AML-193 (cell line): Measurements from ENCODE around the gene SMYD3.
A peak's percentile ranks its signal among the peaks of the same experiment; 100 is the strongest.

Experiments
- DNase-seq, 2 experiments: peaks; one replicate each; lab custom pipeline; 2025; lab: John Stamatoyannopoulos, UW

SMYD3 gene

DNA sequence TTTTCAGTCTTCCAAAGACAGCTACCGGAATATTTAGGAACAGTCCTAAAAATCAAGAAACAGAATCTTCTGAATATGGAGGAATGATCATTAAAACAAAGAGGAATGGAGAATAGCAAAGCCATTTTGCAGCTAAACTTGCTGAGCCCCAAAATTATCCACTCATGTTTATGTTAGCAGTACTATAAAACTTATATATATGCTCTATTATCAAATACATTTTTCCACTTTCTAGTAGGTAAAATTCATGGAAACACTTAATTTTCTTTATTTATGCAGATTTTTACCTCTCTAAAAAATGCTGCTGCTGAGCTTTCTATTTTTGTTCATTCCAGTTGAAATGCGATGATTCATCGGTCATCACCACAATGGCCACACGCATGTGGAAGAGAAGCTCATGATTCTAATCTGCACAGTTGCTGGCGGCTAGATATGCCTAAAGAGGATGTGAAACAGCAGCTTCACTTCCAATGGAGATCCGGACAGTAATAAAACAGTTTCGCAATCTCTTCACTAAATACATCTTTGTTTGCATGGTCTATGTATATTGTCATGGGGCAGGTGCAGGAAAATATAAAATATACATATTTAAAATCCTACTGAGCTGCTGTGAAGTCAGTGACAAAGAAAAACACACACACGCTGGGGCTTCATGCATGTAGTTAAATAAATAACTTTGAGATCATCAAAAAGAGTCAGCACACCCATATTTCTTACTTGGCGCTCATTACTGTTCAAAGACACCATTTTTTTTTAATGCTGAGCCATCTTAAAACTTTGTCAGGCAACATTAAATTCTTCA, 292.2 kb downstream of the SMYD3 start:
- DNase-seq, result peak; percentile 91 to 94

DNA sequence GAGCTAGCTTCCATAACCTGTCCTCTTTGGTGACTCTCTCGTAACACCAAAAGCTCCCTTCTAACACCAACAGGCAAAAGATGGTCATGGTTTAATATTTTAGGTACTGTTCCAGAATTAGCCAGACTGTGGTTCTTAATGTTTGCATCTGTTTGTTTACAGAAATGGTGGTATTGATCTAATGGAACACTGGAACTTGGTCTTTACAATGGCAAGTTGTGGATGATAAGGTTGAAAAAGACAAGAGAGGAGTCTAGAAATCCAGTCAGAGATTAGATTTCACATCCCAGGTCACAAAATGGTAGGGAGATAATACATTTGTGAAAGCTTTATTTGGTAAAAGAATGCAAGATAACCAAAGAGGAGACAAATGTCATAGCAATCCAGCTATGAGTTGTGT, 293.1 kb downstream of the SMYD3 start:
- no peak for DNase-seq

DNA sequence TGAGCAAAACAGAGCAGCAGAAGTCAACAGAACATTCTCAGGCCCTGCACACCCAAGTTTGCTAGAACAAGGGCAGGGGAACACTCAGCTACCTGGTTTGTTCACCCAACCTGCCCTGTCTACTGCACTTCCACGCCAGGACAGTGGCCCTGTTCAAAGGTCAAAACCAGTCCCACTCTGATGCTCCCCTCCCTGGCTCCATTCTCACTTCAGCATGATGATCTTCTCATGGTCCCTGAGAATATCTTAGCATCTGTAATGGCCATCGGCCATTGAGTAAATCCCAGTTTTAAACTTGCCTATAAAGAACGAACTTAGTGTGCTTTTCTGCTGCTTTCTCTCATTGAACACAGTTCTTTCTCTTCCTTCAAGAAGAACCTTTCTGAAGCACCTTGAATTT, 293.6 kb downstream of the SMYD3 start:
- no peak for DNase-seq

DNA sequence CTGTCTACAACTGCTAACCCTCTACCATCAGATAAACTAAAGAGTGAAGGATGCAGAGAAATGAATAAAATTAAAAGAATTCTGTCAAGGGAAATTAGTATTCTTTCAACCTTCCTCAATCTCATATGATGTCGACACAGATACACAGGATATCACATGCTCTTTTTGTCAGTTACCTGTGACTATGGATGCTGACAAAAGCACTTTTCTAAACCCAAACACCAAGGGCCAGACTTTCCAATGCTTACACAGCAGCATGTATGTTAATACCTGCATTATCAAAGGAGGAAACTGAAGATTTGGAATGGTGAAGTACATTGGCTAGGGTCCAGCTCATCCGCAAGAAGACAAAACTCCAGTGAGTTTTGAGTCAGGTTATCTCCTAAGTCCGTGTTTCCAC, 294.0 kb downstream of the SMYD3 start:
- DNase-seq, result no peak

DNA sequence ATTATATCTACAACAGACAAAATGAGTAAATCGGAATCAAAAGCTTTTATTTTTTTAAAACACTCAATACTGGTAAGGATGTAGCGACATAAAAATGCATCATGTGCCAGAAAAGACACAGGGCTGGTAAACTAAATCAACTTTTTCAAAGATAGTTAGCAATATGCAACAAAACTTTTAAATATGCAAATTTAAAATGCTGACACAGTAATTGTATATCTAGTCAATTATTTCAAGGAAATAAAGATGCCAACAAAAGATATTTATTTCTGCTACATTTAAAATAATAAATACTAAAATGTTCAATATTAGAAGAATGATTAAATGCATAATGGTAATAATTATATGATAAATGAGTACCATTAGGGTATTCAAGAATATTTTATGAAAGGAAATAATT, 295.1 kb downstream of the SMYD3 start:
- no peak for DNase-seq

DNA sequence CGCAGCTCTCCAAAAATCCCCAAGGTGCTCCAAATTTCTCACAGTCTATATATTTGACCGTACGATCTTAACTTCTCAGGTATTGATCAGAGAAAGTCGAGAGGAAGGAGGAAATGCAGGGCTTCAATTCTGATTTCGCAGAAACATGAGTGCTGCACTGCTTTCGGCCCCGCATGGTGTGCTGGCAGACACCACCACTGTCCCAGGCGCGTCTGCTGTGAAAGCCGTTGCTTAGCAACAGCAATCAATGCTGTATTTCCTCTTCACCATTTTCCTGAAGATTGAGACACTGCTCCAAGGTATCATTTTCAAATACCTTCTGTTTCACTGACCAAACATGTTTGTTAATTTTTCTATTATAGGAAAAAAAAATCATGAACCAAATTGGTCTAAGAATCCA, 296.3 kb downstream of the SMYD3 start:
- DNase-seq, result no peak

DNA sequence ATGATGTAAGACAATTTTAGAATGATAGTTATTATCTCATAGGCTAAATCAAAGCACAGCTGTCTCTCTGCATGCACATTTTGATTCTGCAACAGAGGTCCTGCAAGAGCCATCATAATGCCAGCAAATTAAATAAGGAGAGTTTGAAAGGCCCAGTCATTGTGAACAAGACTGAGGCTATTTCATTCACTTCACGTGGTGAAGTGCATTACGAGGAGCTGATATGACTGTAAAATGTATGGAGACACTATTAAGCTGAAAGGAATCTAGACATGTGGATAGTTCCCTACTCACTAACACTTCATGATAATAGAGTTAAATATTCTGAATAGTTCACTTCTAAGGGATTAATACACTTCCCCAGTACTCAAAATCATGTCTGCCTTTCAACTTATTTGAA, 299.0 kb downstream of the SMYD3 start:
- no peak for DNase-seq

DNA sequence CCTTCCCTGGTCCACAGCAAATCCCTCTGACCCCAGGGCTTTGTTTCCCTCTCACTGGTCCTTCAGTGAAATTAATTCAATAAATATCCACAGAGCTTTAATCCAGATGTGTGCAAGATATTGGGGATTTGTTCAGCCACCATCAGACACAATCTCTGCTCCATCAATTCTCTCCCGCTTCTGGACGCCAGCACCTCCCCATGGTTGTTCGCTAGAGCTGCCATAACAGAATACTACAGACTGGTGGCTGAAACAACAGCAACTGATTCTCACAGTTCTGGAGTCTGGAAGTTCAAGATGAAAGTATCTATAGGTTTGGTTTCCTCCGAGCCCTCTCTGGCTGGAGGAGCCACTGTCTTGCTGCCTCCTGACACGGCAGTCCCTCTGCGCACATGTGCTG, 303.9 kb downstream of the SMYD3 start:
- DNase-seq, result no peak

DNA sequence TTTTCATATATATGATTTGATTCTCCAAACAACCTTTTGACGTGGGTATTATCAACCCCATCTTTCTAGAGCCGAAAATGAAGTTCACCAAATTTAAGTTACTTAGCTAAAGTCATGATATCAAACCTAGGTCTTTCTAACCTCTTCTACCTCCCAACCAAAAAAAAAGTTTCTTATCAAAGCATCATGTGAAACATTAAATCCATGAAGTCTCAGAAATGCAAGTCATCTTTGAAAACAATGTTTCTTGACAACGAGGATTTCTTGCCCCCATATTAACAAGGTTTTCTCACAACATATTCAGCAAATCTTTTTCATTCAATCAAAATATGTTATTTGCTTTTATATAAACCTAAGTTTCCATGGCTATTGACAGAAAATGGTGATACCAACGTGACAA, 306.3 kb downstream of the SMYD3 start:
- DNase-seq, result no peak

DNA sequence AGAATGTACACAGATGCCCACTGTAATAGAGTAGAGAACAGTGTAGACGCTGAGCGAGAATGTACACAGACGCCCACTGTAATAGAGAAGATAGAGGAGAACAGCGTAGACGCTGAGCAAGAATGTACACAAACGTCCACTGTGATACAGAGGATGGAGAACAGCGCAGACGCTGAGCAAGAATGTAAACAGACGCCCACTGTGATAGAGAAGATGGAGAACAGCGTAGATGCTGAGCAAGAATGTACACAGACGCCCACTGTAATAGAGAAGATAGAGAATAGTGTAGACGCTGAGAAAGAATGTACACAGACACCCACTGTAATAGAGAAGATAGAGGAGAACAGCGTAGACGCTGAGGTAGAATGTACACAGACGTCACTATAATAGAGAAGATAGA, 306.9 kb downstream of the SMYD3 start:
- no peak for DNase-seq

DNA sequence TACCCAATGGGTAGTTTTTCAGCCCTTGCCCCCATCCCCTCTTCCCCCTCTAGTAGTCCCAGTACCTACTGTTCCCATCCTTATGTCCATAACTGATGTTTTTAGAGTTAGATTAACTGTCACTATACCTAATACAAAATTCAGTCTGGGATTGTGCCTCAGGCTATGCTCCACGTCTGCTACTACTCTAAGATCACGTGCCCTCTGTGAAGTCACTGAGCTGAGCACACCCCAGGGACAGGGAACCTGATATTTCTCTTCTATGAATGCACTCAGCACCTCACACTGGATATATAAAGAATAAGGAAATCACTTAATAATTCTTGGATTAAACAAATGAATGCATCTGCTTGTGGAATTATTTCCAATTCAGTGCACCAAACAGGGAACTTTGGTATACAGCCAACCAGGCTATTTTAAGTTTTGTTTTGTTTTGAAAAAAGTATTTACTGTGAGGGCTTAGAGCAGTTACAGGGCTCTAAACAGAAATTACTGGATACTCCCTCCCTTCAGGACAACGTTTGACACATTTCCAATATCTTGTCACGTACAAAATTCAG, 307.9 kb downstream of the SMYD3 start:
- DNase-seq, result no peak

DNA sequence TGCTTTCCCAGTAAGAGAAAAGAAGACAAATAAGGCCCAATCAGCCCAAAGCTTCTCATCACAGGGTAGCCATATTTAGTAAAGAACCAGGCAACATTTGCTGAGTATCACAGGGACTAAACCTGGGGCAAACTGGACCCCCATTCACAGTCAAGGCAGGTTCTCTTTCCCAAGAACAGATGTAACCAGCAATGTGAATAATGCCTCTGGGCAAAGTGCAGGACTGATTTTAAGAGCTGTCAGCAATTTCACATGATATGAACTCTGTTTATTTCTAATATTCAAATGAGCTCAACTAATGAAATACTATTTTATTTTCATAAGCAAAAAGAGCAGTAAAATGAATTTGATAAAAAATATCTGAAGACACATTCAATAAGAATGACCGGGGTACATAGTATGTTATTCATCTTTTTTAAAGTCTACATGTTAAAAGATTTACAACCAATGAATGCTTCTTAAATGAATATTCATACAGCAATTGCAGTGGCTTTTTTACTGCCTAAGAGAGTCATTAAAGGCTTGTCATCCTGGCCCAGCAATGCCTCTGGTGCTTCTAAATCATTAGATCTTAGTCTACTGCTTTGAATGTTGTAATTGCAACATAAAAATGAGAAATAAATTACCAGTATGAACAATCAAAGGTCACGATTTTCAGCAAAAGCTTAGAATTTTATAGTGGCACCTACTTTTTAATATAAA, 308.8 kb downstream of the SMYD3 start:
- DNase-seq, result no peak

DNA sequence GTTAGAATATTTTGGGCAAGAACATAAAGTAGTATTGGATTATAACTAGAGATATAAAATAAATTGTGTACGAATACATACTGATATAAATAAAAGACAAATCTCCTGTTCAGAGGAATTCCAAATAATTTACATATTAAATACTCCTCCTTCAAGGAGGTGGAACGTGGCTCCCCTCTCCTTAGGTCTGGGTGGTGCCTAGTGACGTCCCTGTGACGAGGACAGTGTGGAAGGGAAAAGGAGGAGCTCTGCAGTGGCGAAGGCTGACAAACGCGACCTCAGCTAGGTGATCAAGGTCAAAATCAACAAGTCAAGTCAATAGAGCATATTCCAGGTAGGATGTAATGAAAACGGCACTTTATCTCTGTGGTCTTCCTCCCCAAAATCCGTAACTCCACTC, 310.0 kb downstream of the SMYD3 start:
- DNase-seq, result no peak

DNA sequence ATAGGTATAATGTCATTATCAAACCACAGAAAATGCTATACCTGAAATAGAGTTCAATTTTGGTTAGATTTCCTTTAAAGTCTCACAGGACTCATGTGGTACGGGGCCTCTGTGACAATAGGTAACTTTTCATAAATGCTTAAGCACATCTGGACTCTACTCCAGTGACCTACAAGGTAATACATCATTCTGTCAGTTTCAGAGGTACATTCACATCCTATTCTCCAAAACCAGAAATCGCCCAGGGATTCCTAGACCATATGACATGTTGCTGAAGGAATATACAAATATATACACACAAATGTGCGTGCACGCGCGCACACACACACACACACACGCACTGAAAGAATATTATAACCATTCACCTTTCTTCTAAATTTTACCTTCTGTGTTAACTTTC, 311.8 kb downstream of the SMYD3 start:
- DNase-seq, result no peak

DNA sequence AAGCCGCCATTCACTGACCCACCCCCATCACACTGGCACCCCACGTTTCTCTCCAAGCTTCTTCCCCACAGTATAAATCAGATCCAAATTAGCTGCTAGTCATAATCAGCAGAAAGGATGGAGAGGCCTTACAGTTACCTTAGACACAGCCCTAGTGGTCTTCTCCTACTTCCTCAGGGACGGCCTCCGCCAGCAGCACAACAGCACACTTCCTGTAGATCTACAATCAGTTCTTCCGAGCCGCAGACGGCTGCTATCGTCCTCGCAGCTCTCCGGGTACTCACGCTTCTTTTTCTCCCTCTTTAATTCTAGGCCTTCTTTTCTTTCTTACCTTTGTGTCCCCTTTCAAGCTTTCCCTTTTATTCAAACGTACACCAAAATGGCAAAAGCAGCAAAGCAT, 313.5 kb downstream of the SMYD3 start:
- no peak for DNase-seq

DNA sequence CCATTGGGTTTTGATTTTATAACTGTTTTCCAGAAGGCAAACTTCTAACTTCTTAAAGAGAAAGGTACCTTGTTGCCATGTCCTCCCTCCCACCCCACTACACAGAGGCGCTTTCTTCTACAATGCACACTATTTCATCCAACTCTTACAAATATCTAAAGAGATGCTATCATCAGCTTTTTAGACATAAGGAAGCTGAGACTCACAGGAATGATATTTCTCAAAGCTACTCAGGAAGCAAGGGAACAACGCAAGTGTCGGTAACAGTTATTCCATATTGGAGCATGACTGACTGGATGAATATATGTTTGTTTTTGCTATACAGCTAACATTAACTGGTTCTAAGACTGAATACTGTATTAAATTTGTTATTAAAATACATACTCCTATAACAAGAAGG, 318.0 kb downstream of the SMYD3 start:
- no peak for DNase-seq

DNA sequence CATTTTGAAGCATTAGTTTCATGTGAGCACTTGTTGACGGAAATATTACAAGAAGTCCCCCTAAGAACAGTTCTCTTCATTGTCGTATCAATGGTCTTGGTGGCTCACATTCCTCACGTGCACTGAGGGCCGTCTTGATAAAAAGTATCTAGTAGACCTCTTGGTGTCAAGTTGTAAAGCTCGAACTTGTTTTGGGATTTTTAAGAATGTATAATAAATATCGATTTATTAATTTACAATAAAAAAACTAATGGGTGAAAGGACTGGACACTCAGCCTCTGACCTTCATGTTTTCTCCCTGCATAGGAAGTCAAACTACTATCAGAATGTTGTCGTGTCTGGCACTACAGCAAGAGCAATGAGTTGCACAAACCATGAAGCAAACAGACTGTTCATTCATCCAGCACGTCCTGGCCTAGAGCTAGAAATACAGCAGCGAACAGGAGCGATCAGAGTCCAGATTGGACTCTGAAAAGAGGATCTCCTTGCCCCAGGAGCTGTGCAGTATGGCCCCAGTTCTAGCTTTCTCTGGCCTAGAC, 319.2 kb downstream of the SMYD3 start:
- no peak for DNase-seq

DNA sequence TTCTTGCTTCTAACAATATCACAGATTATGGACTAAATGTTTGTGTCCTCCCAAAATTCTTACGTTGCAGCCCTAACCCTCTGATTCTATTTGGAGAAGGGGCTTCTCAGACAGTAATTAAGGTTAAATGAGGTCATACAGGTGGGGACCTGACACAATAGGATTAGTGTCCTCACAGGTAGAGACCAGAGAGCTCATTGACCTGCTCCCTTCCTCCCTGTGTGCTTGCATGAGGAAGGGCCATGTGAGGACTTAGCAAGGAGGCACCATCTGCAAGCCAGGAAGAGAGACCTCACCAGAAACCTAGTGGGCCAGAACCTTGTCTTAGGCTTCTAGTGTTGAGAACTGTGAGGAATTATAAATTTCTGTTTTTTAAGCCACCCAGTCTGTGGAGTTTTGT, 322.6 kb downstream of the SMYD3 start:
- no peak for DNase-seq

DNA sequence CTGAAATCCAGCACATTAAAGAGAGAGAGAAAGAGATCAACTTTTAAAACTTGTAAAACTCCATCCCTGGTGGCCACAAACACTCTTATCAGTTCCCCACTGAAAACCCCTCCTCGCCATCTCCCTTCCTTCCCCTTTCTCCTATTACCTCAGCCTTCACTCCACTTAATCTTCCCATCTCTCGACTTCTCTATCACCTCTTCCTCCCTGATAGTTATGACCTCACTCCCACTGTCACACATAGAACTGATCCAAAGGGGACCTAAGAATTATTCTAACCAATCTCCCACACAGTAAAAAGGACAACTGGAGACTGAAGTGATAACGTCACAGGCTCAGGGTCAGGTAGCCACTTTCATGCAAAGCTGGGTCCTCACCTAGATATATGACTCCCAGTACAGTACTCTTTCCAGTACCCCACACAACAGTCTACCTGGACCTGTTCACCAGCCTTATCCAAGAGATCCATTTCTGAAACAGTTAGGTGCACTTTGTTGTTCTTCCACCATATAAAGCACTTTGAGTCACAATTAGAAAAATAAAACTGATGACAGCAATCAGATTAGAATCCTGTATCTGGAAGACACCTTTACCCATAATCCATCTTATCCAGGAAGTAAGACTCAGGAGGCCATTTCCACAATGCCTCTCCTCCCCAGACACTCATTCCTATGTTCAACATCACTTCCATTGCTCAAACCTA, 324.8 kb downstream of the SMYD3 start:
- DNase-seq, result peak; percentile 9 to 25

DNA sequence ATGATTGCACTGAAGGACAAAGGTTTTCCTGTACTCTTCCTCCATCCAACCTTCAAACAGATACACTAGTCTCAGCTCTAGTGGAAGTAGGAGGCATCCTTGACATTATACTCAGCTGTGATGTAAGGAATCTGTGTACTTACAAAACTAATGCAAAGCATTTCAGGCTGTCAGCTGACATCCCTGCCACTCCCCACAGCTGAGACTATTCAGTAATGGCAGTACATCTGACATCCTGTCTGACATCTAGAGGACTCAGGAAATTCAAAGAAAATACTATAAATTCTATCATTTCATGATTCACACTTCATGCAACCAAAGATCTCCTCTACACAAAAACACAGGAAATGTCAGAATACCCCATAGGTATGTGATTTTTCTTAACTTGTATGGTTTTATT, 325.8 kb downstream of the SMYD3 start:
- no peak for DNase-seq

DNA sequence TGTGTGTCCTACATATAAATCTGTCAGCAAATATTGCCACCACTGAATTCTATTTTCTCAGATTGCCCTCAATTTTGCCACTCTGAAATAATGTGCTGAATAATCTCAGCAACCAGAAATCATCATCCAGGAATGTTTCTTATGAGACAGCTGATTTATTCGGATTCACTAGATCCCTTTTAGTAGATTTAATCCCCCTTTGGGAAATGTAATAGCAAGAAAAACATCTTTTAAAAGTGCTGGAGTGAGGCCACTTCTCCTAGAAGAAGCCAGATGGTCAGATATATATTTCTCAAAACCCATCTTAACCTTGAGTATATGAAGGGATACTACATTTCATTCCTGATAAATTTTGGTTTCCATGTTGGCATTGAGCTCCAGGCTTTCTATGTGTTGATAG, 327.7 kb downstream of the SMYD3 start:
- no peak for DNase-seq

DNA sequence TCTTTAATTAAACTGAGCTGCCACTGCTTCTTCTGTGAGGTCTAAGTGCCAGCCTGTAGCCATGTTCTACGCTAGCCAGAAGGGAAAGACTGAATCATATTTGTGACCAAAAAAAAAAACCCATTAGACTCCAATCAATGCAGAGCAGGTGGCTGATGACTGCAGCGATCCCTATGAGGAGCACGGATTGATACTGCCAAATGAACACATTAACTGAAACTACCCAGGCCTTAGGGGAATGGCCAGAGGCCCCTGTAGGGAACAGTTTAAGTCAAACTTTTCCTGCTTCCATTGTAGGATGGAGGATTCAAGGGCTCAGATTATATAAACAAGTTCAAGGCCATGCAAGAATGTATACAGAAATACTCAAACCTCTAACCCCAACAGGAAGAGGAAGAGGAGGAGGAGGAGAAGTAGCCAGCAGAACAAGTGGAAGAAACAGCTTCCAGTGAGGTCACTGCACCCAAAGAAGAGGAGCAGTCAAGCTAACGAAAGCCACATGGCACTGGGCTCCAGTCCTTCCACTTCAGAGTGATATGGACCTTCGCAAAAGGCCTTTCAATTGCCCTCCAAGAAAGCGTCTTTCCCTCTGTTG, 328.3 kb downstream of the SMYD3 start:
- DNase-seq, result peak; percentile 20 to 23
